Measurements from ENCODE around the gene STRIP1. TPM values are rescaled to one million over a fixed set of nuclear protein-coding genes. Genes with fewer than 3 reads are reported as not detected.

The STRIP1 gene, protein sequence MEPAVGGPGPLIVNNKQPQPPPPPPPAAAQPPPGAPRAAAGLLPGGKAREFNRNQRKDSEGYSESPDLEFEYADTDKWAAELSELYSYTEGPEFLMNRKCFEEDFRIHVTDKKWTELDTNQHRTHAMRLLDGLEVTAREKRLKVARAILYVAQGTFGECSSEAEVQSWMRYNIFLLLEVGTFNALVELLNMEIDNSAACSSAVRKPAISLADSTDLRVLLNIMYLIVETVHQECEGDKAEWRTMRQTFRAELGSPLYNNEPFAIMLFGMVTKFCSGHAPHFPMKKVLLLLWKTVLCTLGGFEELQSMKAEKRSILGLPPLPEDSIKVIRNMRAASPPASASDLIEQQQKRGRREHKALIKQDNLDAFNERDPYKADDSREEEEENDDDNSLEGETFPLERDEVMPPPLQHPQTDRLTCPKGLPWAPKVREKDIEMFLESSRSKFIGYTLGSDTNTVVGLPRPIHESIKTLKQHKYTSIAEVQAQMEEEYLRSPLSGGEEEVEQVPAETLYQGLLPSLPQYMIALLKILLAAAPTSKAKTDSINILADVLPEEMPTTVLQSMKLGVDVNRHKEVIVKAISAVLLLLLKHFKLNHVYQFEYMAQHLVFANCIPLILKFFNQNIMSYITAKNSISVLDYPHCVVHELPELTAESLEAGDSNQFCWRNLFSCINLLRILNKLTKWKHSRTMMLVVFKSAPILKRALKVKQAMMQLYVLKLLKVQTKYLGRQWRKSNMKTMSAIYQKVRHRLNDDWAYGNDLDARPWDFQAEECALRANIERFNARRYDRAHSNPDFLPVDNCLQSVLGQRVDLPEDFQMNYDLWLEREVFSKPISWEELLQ
- total RNA-seq = 55.3 and 55.4 TPM in 2 replicates

DNA sequence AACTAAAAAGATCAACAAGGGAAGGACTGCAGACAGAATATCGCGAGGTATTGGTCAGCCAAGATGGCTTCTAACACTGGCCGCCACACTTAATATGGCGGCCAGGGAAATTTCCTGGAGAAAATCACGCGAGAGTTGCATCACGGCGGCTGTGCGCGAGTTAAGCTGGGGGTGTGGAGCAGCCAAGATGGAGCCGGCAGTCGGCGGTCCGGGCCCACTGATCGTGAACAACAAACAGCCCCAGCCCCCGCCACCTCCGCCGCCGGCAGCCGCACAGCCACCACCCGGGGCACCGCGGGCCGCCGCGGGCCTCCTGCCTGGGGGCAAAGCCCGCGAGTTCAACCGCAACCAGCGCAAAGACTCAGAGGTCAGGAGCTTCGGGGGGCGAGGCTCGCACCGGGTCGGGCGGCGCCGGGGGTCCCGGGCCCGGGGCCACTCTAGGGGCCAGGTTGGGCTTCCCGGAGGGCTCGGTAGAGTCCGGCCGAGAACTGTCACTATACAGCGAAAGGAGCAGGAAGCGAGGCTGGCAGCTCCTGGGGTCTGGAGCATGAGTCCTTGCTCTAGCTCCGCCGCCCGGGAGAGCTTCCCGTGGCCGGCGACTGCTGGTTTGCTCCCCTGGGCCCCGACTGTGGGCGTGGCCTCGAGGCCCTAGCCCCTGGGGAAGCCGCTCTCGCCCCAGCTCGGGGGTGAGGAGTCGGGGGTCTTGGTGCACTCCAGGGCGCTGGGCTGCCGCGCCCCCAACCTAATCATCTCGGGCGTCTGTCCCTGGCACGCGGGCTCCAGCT is at the start of gene STRIP1:
Gene STRIP1, plus strand, starts transcription at position 174 of the 785 bp plus-strand sequence. Its CDS starts 14 bp downstream, at position 188.

GRCh38 chr1:110070671-110071242 is 36.3 kb downstream of the STRIP1 start, which contains the start of gene ALX3:
TSS of gene ALX3 (minus strand) at chr1:110070672. CDS start at chr1:110070612, 60 bp downstream.

Other genes with a start within 250 kb of the STRIP1 start
- gene CSF1, start 123.8 kb upstream of the STRIP1 start, total RNA-seq = 69.7 and 108 TPM in 2 replicates
- gene AHCYL1, start 49.9 kb upstream of the STRIP1 start, total RNA-seq = 51.7 and 94.1 TPM in 2 replicates
- not detected in 2 replicates for gene ALX3, start 36.0 kb downstream of the STRIP1 start, total RNA-seq
- gene UBL4B, start 77.8 kb downstream of the STRIP1 start, total RNA-seq = not detected in 2 replicates
- 1.7 and 2.4 TPM in 2 replicates for gene SLC6A17, start 115.9 kb downstream of the STRIP1 start, total RNA-seq
- gene KCNC4, start 175.7 kb downstream of the STRIP1 start, total RNA-seq = 8.0 and 10.9 TPM in 2 replicates